ENCODE results near the gene PLK5.
A peak's percentile ranks its signal among the peaks of the same experiment; 100 is the strongest.

Gene PLK5

GRCh38 chr19:1555487-1556389, 31.9 kb downstream of the PLK5 start:
- DNase-seq = no peak

GRCh38 chr19:1556390-1557070, 32.7 kb downstream of the PLK5 start:
- DNase-seq = no peak

GRCh38 chr19:1558552-1558951, 34.7 kb downstream of the PLK5 start:
- no peak for DNase-seq

- DNase-seq = no peak
These were observed 36.5 kb downstream of the PLK5 start for GRCh38 chr19:1560286-1560882.

- DNase-seq = no peak
These were observed 37.5 kb downstream of the PLK5 start for GRCh38 chr19:1561236-1561842.

GRCh38 chr19:1563251-1563650, 39.4 kb downstream of the PLK5 start:
- no peak for DNase-seq

- DNase-seq = peak; percentile 87
These were observed 42.7 kb downstream of the PLK5 start for GRCh38 chr19:1566392-1567115.

- peak; percentile 38 for DNase-seq
These were observed 43.4 kb downstream of the PLK5 start for GRCh38 chr19:1567116-1567847.

GRCh38 chr19:1567848-1568227, 44.0 kb downstream of the PLK5 start:
- DNase-seq = no peak

- peak; percentile 78 for DNase-seq
These were observed 44.6 kb downstream of the PLK5 start, which contains the start of gene MEX3D for GRCh38 chr19:1568320-1569019. TSS of gene MEX3D (minus strand) at chr19:1568325. CDS start at chr19:1568058, 267 bp downstream.

- no peak for DNase-seq
These were observed 46.1 kb downstream of the PLK5 start for GRCh38 chr19:1569997-1570396.

GRCh38 chr19:1570836-1571235, 47.0 kb downstream of the PLK5 start:
- DNase-seq = no peak

- DNase-seq = no peak
These were observed 47.5 kb downstream of the PLK5 start for GRCh38 chr19:1571358-1571757.

GRCh38 chr19:1572795-1573194, 48.9 kb downstream of the PLK5 start:
- DNase-seq = no peak

GRCh38 chr19:1574354-1575136, 50.7 kb downstream of the PLK5 start:
- no peak for DNase-seq

- DNase-seq = no peak
These were observed 51.7 kb downstream of the PLK5 start for GRCh38 chr19:1575323-1576241.

- no peak for DNase-seq
These were observed 52.6 kb downstream of the PLK5 start for GRCh38 chr19:1576242-1577089.

Measured in fibroblast of skin of back (primary cell).